GM18511 (cell line): ENCODE measurements around the gene RNF103.
"Not testable (repeated sequence)": the region's sequence is repeated elsewhere in the genome, so short reads cannot be mapped to it uniquely, and the experiment has no call there.

Source experiments
- ATAC-seq: cut with Tn5 transposase; IDR thresholded peaks from one replicate; pipeline ENCODE4 v1.9.1; 2021; ENCODE audit warnings: mild to moderate bottlenecking, moderate library complexity; ENCODE audit not compliant: unreplicated experiment

Gene RNF103

GRCh38 chr2:86627550-86627949, 3.9 kb upstream of the RNF103 start:
- ATAC-seq: no peak

- no peak for ATAC-seq
Observed at GRCh38 chr2:86625096-86625495, 1.4 kb upstream of the RNF103 start.

- ATAC-seq: no peak
Observed at GRCh38 chr2:86624267-86624547, 542 bp upstream of the RNF103 start.

- ATAC-seq: peak; percentile 57
Observed at GRCh38 chr2:86623043-86623493, 597 bp downstream of the RNF103 start.

- ATAC-seq: no peak
Observed at GRCh38 chr2:86622519-86623042, 1.1 kb downstream of the RNF103 start.

GRCh38 chr2:86621280-86621943, 2.3 kb downstream of the RNF103 start:
- ATAC-seq: no peak

- peak; percentile 47 for ATAC-seq
Observed at GRCh38 chr2:86617738-86618137, 5.9 kb downstream of the RNF103 start.

GRCh38 chr2:86617153-86617552, 6.5 kb downstream of the RNF103 start:
- ATAC-seq: peak; percentile 56

- no peak for ATAC-seq
Observed at GRCh38 chr2:86616502-86616901, 7.2 kb downstream of the RNF103 start.

GRCh38 chr2:86615596-86615995, 8.1 kb downstream of the RNF103 start:
- ATAC-seq: no peak

- no peak for ATAC-seq
Observed at GRCh38 chr2:86613515-86613914, 10.2 kb downstream of the RNF103 start.

- ATAC-seq: no peak
Observed at GRCh38 chr2:86610871-86611270, 12.8 kb downstream of the RNF103 start.

GRCh38 chr2:86608832-86609410, 14.7 kb downstream of the RNF103 start:
- ATAC-seq: no peak

- ATAC-seq: no peak
Observed at GRCh38 chr2:86603905-86604304, 19.8 kb downstream of the RNF103 start.

GRCh38 chr2:86598966-86599365, 24.7 kb downstream of the RNF103 start:
- ATAC-seq: no peak

GRCh38 chr2:86596118-86596517, 27.5 kb downstream of the RNF103 start:
- ATAC-seq: no peak

GRCh38 chr2:86593266-86593665, 30.4 kb downstream of the RNF103 start:
- no peak for ATAC-seq

- no peak for ATAC-seq
Observed at GRCh38 chr2:86592547-86593230, 31.0 kb downstream of the RNF103 start.

GRCh38 chr2:86589701-86590100, 34.0 kb downstream of the RNF103 start:
- ATAC-seq: not testable (repeated sequence)

GRCh38 chr2:86584151-86584913, 39.3 kb downstream of the RNF103 start:
- ATAC-seq: peak; percentile 82

- ATAC-seq: no peak
Observed at GRCh38 chr2:86580560-86580959, 43.1 kb downstream of the RNF103 start.
